Nephron progenitor cell (in vitro differentiated cells): Measurements from ENCODE around the gene PCP4L1.
A peak's percentile ranks its signal among the peaks of the same experiment; 100 is the strongest.

Experiments
- DNase-seq: peaks from one replicate; pipeline ENCODE4 v3.0.0; 2021
- H3K27ac Mint-ChIP-seq: 2 replicates; pipeline ENCODE4 v1.8.0; 2021; ENCODE audit warnings: mild to moderate bottlenecking, moderate library complexity, mixed read lengths
- H3K27me3 Mint-ChIP-seq: 2 replicates; pipeline ENCODE4 v1.8.0; 2021; ENCODE audit warnings: mild to moderate bottlenecking, low read depth, mixed read lengths; ENCODE audit not compliant: poor library complexity
- H3K36me3 Mint-ChIP-seq: 2 replicates; pipeline ENCODE4 v1.8.0; 2021; ENCODE audit warnings: low read depth, mixed read lengths
- H3K4me1 Mint-ChIP-seq: 2 replicates; pipeline ENCODE4 v1.8.0; 2021; ENCODE audit warnings: mixed read lengths
- H3K4me3 Mint-ChIP-seq: 2 replicates; pipeline ENCODE4 v1.8.0; 2021; ENCODE audit warnings: mild to moderate bottlenecking, moderate library complexity, mixed read lengths
- H3K9me3 Mint-ChIP-seq: 2 replicates; pipeline ENCODE4 v1.8.0; 2021; ENCODE audit warnings: mild to moderate bottlenecking, moderate library complexity, mixed read lengths
- CTCF ChIP-seq: fragments of 200-600 bp; sonication (generic); IDR thresholded peaks from 2 replicates; pipeline ENCODE4 v1.5.0; 2021; ENCODE audit warnings: antibody characterized with exemption

Gene PCP4L1

GRCh38 chr1:161260376-161261260 is 2.1 kb downstream of the PCP4L1 start:
- H3K36me3 Mint-ChIP-seq = peaks cover 16% of the 10 kb centered on the region
- no peak overlapping the region for H3K27ac Mint-ChIP-seq
- H3K27me3 Mint-ChIP-seq = peaks cover 78% of the 10 kb centered on the region
- H3K4me1 Mint-ChIP-seq = peaks cover 35% of the 10 kb centered on the region
- peak overlapping the region; percentile 56 for H3K4me3 Mint-ChIP-seq
- TF ChIP-seq CTCF = no peak
- H3K9me3 Mint-ChIP-seq = peaks cover 35% of the 10 kb centered on the region
- DNase-seq = no peak

- Mint-ChIP-seq H3K27me3 (peaks cover 77% of the 10 kb centered on the region), H3K4me1 (peaks cover 41% of the 10 kb centered on the region), H3K27ac (no peak overlapping the region), H3K9me3 (peaks cover 25% of the 10 kb centered on the region), H3K4me3 (peak overlapping the region; percentile 56), H3K36me3 (peaks cover 16% of the 10 kb centered on the region)
- no peak for TF ChIP-seq CTCF
- DNase-seq = peak; percentile 42
Observed at GRCh38 chr1:161261261-161262235, 3.0 kb downstream of the PCP4L1 start.

GRCh38 chr1:161265305-161265704 is 6.8 kb downstream of the PCP4L1 start:
- H3K4me1 Mint-ChIP-seq = peaks cover 30% of the 10 kb centered on the region
- H3K9me3 Mint-ChIP-seq = no peaks in the 10 kb centered on the region
- H3K27me3 Mint-ChIP-seq = peaks cover 48% of the 10 kb centered on the region
- no peak overlapping the region for H3K27ac Mint-ChIP-seq
- H3K4me3 Mint-ChIP-seq = no peak overlapping the region
- H3K36me3 Mint-ChIP-seq = no peaks in the 10 kb centered on the region
- DNase-seq = no peak
- no peak for TF ChIP-seq CTCF

GRCh38 chr1:161266202-161266601 is 7.7 kb downstream of the PCP4L1 start:
- no peak for DNase-seq
- Mint-ChIP-seq H3K36me3 (no peaks in the 10 kb centered on the region), H3K27ac (no peak overlapping the region), H3K4me1 (peaks cover 21% of the 10 kb centered on the region), H3K9me3 (no peaks in the 10 kb centered on the region), H3K4me3 (no peak overlapping the region), H3K27me3 (peaks cover 40% of the 10 kb centered on the region)
- TF ChIP-seq CTCF = no peak

GRCh38 chr1:161266836-161267235 is 8.3 kb downstream of the PCP4L1 start:
- no peaks in the 10 kb centered on the region for H3K9me3 Mint-ChIP-seq
- H3K4me3 Mint-ChIP-seq = no peak overlapping the region
- no peak for TF ChIP-seq CTCF
- no peak for DNase-seq
- no peaks in the 10 kb centered on the region for H3K36me3 Mint-ChIP-seq
- no peak overlapping the region for H3K27ac Mint-ChIP-seq
- H3K4me1 Mint-ChIP-seq = peaks cover 15% of the 10 kb centered on the region
- H3K27me3 Mint-ChIP-seq = peaks cover 40% of the 10 kb centered on the region
